ENCODE measurements around the gene CHRNA5.

GRCh38 chr15:78626381-78626995, 61.2 kb downstream of the CHRNA5 start:
- TF ChIP-seq POLR2A (IDR thresholded peaks at IDR 0.05; ENCODE audit: low read depth, low read length) (no peak), POLR2AphosphoS5 (IDR thresholded peaks at IDR 0.05; ENCODE audit: low read depth, low read length) (no peak)
